ENCODE measurements around the gene PCNX4. TPM values are rescaled to one million over a fixed set of nuclear protein-coding genes. Genes with fewer than 3 reads are reported as not detected.

The PCNX4 gene
- polyA plus RNA-seq, 3 donors: 13.1 to 18.4 (median 16.7) TPM

- H2AFZ ChIP-seq (ENCODE audit: insufficient read depth, low read depth, low read length, poor library complexity, severe bottlenecking): peak overlapping the region; percentile 90
- H3K27ac ChIP-seq (ENCODE audit: low read depth in 1 of 2, low read length in 2 of 2): peak overlapping the region; percentile 97 to 99
- H3K9me3 ChIP-seq (replicated peaks in 1 of 2; ENCODE audit: control insufficient read depth in 1 of 2, insufficient read depth in 1 of 2, low read length in 2 of 2): no peaks in the 10 kb centered on the region
- intact Hi-C loops (cut with micrococcal nuclease): loop anchor here (2.0 to 10.0 kb wide), 4 partner anchors 14 to 1011 kb away; partner anchors contain the start of gene PPM1A (in 2 of the 2)
- H3K9me3 Mint-ChIP-seq: peaks cover 0 to 3% (median 0%) of the 10 kb centered on the region in 7 donors
- WGBS (ENCODE audit: insufficient coverage): 3% methylated on average over 7 of the region's 16 CpGs
- no peaks in the 10 kb centered on the region for H4K20me1 ChIP-seq (ENCODE audit: insufficient read depth, low read length)
- TF ChIP-seq CTCF (IDR thresholded peaks at IDR 0.05): no peak
- H3K27ac Mint-ChIP-seq: peak overlapping the region; percentile 95 to 100 (median 98)
- peak overlapping the region; percentile 84 for H3K9ac ChIP-seq (ENCODE audit: insufficient read depth, low read length, poor library complexity, severe bottlenecking)
- peaks cover 35% of the 10 kb centered on the region for H3K79me2 ChIP-seq (ENCODE audit: insufficient read depth, low read length)
- peaks cover 20 to 33% of the 10 kb centered on the region in 2 donors for H3K4me1 ChIP-seq (ENCODE audit: control insufficient read depth in 1 of 2, insufficient read depth in 2 of 2, low read length in 2 of 2)
- peak overlapping the region; percentile 85 for H3K4me2 ChIP-seq (replicated peaks; ENCODE audit: extremely low read depth, low read length, poor library complexity, severe bottlenecking)
- no peaks in the 10 kb centered on the region for H3K36me3 ChIP-seq (replicated peaks in 1 of 2; ENCODE audit: control insufficient read depth in 1 of 2, insufficient read depth in 2 of 2, low read length in 2 of 2)
- no peaks in the 10 kb centered on the region for H3K27me3 ChIP-seq (ENCODE audit: control insufficient read depth in 2 of 2, insufficient read depth in 2 of 2, low read length in 2 of 2)
- no peaks in the 10 kb centered on the region for H3K27me3 Mint-ChIP-seq (ENCODE audit: low read depth in 3 of 3)
- peaks cover 39% of the 10 kb centered on the region for H3K4me1 Mint-ChIP-seq
- peak overlapping the region; percentile 70 to 87 (median 85) for H3K4me3 ChIP-seq (replicated peaks in 1 of 3; ENCODE audit: low read depth in 2 of 3, low read length in 3 of 3)
- peaks cover 4% of the 10 kb centered on the region in 2 donors for H3K36me3 Mint-ChIP-seq
- DNase-seq: peak; percentile 13 to 49 (median 32)
- H3K4me3 Mint-ChIP-seq: peak overlapping the region; percentile 93 to 96
These were observed 731 bp upstream of the PCNX4 start for GRCh38 chr14:60090864-60091519.

- intact Hi-C loops (cut with micrococcal nuclease): loop anchor here (5.0 to 10.0 kb wide), 3 partner anchors 70 to 1010 kb away; partner anchors contain the start of gene PPM1A (in 2 of the 2)
- Histone ChIP-seq H4K20me1 (ENCODE audit: insufficient read depth, low read length) (no peaks in the 10 kb centered on the region), H3K27ac (ENCODE audit: low read depth in 1 of 2, low read length in 2 of 2) (peak overlapping the region; percentile 97 to 99), H3K4me2 (replicated peaks; ENCODE audit: extremely low read depth, low read length, poor library complexity, severe bottlenecking) (peak overlapping the region; percentile 85), H3K4me1 (ENCODE audit: control insufficient read depth in 1 of 2, insufficient read depth in 2 of 2, low read length in 2 of 2) (peaks cover 20 to 35% of the 10 kb centered on the region in 2 donors), H3K79me2 (ENCODE audit: insufficient read depth, low read length) (peaks cover 50% of the 10 kb centered on the region), H2AFZ (ENCODE audit: insufficient read depth, low read depth, low read length, poor library complexity, severe bottlenecking) (peak overlapping the region; percentile 90), H3K9me3 (replicated peaks in 1 of 2; ENCODE audit: control insufficient read depth in 1 of 2, insufficient read depth in 1 of 2, low read length in 2 of 2) (no peaks in the 10 kb centered on the region), H3K36me3 (replicated peaks in 1 of 2; ENCODE audit: control insufficient read depth in 1 of 2, insufficient read depth in 2 of 2, low read length in 2 of 2) (peaks cover 2 to 7% of the 10 kb centered on the region in 2 donors), H3K27me3 (ENCODE audit: control insufficient read depth in 2 of 2, insufficient read depth in 2 of 2, low read length in 2 of 2) (no peaks in the 10 kb centered on the region), H3K4me3 (replicated peaks in 1 of 3; ENCODE audit: low read depth in 2 of 3, low read length in 3 of 3) (peak overlapping the region; percentile 70 to 87 (median 85)), H3K9ac (ENCODE audit: insufficient read depth, low read length, poor library complexity, severe bottlenecking) (peak overlapping the region; percentile 84)
- peak overlapping the region; percentile 95 to 100 (median 98) for H3K27ac Mint-ChIP-seq
- TF ChIP-seq CTCF (IDR thresholded peaks at IDR 0.05): no peak
- peaks cover 10 to 11% of the 10 kb centered on the region in 2 donors for H3K36me3 Mint-ChIP-seq
- peak overlapping the region; percentile 93 to 96 for H3K4me3 Mint-ChIP-seq
- peaks cover 0 to 3% (median 0%) of the 10 kb centered on the region in 7 donors for H3K9me3 Mint-ChIP-seq
- no peaks in the 10 kb centered on the region for H3K27me3 Mint-ChIP-seq (ENCODE audit: low read depth in 3 of 3)
- H3K4me1 Mint-ChIP-seq: peaks cover 40% of the 10 kb centered on the region
- DNase-seq: peak; percentile 11 to 25 (median 25)
- 0% methylated on average over 12 of the region's 14 CpGs for WGBS (ENCODE audit: insufficient coverage)
These were observed 800 bp downstream of the PCNX4 start for GRCh38 chr14:60092526-60092920.
